MCF 10A (cell line): ENCODE measurements around the gene AKAP13. TPM values are rescaled to one million over a fixed set of nuclear protein-coding genes. Genes with fewer than 3 reads are reported as not detected.

Experiments
- BruUV-seq: library from RNA; stranded (reverse); fragments of 400-500 nt; replicated peaks from 2 replicates; lab custom pipeline; 2021; lab: Mats Ljungman, UMichigan
- CTCF ChIA-PET: fragments of 300-600 bp; sonication (Branson Sonifier 250); formaldehyde crosslinking; extraction: SDS; loops from one replicate; lab custom pipeline; 2021; ENCODE audit warnings: antibody characterized with exemption, inconsistent platforms; lab: Yijun Ruan, JAX
- POLR2A ChIA-PET: fragments of 300-600, 350-650 bp; sonication (Branson Sonifier 250); formaldehyde crosslinking; extraction: SDS; loops from one replicate; lab custom pipeline; 2020; ENCODE audit warnings: antibody characterized with exemption, inconsistent platforms; lab: Yijun Ruan, JAX
- DNase-seq: peaks from one replicate; pipeline ENCODE4 v3.0.0-alpha.2; 2018; ENCODE audit not compliant: unreplicated experiment
- H3K27ac Mint-ChIP-seq: one replicate; pipeline ENCODE4 v1.8.0; 2022; ENCODE audit warnings: mild to moderate bottlenecking, low read depth, mixed read lengths; ENCODE audit not compliant: unreplicated experiment
- H3K27me3 Mint-ChIP-seq: one replicate; pipeline ENCODE4 v1.8.0; 2022; ENCODE audit warnings: mixed read lengths; ENCODE audit not compliant: insufficient read depth, unreplicated experiment
- H3K36me3 Mint-ChIP-seq: one replicate; pipeline ENCODE4 v1.8.0; 2022; ENCODE audit warnings: mild to moderate bottlenecking, moderate library complexity, mixed read lengths; ENCODE audit not compliant: insufficient read depth, unreplicated experiment
- H3K4me1 Mint-ChIP-seq: one replicate; pipeline ENCODE4 v1.8.0; 2022; ENCODE audit warnings: mixed read lengths; ENCODE audit not compliant: insufficient read depth, unreplicated experiment
- H3K4me3 Mint-ChIP-seq: one replicate; pipeline ENCODE4 v1.8.0; 2022; ENCODE audit warnings: mild to moderate bottlenecking, moderate library complexity, mixed read lengths; ENCODE audit not compliant: unreplicated experiment
- H3K9me3 Mint-ChIP-seq: one replicate; pipeline ENCODE4 v1.8.0; 2022; ENCODE audit warnings: mixed read lengths; ENCODE audit not compliant: unreplicated experiment
- intact Hi-C: fragments of 100-400 bp; cut with micrococcal nuclease; formaldehyde crosslinking; loops from 2 replicates; pipeline ENCODE4 v1.14.1; 2022
- total RNA-seq: library from RNA; stranded (reverse); gene quantifications from 2 replicates; pipeline ENCODE4 v1.2.3, GENCODE V29; 2022
- TF ChIP-seq, protein P1 (sequence below): fragments of 200-600 bp; IDR thresholded peaks from one replicate; pipeline ENCODE4 v1.8.0; 2022; ENCODE audit warnings: antibody characterized with exemption, mild to moderate bottlenecking; ENCODE audit not compliant: unreplicated experiment

The AKAP13 gene
- total RNA-seq, 1 experiment from 2014 or later = 65.7 TPM

DNA sequence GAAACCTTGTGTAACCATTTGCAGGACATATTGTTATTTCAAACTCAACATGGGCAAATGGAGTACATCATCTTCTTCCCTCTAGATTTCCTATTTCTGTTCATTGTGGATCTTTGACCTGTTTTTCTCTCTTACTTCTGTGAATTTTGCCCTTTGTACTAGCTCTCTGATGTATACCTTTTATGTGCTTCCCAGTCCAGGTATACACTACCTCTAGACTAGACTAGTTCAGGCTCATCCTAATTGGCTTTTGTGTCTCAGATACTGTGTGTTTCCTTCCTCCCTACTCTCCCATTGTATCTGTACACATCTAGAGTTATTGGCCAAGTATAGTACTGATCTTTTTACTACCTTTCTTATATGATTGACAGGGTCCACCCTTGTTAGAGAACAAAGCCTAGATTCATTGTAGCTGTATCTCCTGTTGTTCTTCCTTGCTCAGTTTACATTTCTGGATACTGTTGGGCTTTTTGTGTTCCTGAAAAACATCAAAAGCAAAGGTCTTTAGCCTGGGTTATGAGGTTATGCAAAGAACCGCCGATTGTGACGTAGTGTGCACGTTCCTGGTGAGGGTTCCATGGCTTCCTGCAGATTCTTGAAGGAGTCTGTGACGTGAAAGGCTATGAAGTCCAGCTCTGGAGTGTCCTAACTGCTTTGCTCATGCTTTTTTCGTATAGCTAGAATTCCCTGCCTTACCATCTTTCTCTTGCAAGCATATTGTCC, 247.0 kb downstream of the AKAP13 start:
- H3K36me3 Mint-ChIP-seq = peaks cover 38% of the 10 kb centered on the region
- intact Hi-C loops = no loop called here
- no peak overlapping the region for H3K4me3 Mint-ChIP-seq
- POLR2A ChIA-PET = interaction anchor here (1.7 kb wide), 1 partner anchor 10 kb away, joined by 5 read pairs; no protein-coding TSS in a partner anchor
- no peak for DNase-seq
- no peaks in the 10 kb centered on the region for H3K9me3 Mint-ChIP-seq
- peak overlapping the region; percentile 8 for H3K27ac Mint-ChIP-seq
- TF ChIP-seq, protein P1, sequence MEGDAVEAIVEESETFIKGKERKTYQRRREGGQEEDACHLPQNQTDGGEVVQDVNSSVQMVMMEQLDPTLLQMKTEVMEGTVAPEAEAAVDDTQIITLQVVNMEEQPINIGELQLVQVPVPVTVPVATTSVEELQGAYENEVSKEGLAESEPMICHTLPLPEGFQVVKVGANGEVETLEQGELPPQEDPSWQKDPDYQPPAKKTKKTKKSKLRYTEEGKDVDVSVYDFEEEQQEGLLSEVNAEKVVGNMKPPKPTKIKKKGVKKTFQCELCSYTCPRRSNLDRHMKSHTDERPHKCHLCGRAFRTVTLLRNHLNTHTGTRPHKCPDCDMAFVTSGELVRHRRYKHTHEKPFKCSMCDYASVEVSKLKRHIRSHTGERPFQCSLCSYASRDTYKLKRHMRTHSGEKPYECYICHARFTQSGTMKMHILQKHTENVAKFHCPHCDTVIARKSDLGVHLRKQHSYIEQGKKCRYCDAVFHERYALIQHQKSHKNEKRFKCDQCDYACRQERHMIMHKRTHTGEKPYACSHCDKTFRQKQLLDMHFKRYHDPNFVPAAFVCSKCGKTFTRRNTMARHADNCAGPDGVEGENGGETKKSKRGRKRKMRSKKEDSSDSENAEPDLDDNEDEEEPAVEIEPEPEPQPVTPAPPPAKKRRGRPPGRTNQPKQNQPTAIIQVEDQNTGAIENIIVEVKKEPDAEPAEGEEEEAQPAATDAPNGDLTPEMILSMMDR = no peak
- CTCF ChIA-PET = no interaction called here
- peaks cover 12% of the 10 kb centered on the region for H3K4me1 Mint-ChIP-seq
- BruUV-seq = no TSS peak
- no peaks in the 10 kb centered on the region for H3K27me3 Mint-ChIP-seq

DNA sequence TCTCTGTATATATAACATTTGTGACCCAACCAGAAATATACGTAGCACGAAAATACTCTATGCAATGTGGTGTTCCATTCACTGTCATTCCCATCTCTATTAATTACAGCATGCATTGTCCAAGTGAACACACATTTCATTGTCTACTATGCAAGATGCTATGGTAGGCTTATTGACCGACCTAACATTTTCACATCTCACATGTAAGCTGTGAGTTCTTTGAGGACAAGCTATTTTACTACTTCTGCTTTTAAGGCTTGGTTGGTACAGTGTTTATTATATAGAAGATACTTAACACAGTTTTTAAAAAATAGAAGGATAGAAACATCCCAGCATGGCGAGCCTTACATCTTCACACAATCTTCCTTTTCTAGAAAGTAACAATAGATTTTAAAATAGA, 249.9 kb downstream of the AKAP13 start:
- H3K4me3 Mint-ChIP-seq = no peak overlapping the region
- ChIA-PET CTCF (interaction anchor here (0.6 to 1.0 kb wide), 3 partner anchors 16 to 335 kb away, joined by 3 to 4 read pairs (median 3); no protein-coding TSS in a partner anchor), POLR2A (interaction anchor here (1.4 to 2.0 kb wide), 2 partner anchors 15 to 39 kb away, joined by 3 to 4 read pairs; no protein-coding TSS in a partner anchor)
- H3K27ac Mint-ChIP-seq = no peak overlapping the region
- H3K36me3 Mint-ChIP-seq = peaks cover 31% of the 10 kb centered on the region
- DNase-seq = no peak
- intact Hi-C loops = no loop called here
- TF ChIP-seq, protein P1 = no peak
- no peaks in the 10 kb centered on the region for H3K27me3 Mint-ChIP-seq
- BruUV-seq = no TSS peak
- H3K4me1 Mint-ChIP-seq = peaks cover 5% of the 10 kb centered on the region
- no peaks in the 10 kb centered on the region for H3K9me3 Mint-ChIP-seq

DNA sequence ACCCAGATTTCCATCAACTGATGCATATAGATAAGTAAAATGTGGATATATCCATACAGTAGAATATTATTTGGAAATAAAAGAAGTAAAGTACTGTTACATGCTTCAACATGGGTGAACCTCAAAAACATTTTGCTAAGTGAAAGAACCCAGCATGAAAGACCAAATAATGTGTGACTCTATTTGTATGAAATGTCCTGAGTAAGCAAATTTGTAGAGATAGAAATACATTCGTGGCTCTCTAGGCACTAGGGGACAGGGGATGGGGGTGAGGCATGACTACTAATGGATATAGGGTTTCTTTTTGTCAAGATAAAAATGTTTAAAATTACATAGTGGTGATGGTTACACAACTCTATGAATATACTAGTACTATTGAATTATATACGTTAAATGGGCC, 250.6 kb downstream of the AKAP13 start:
- CTCF ChIA-PET = interaction anchor here (0.6 kb wide), 1 partner anchor 16 kb away, joined by 3 read pairs; no protein-coding TSS in a partner anchor

DNA sequence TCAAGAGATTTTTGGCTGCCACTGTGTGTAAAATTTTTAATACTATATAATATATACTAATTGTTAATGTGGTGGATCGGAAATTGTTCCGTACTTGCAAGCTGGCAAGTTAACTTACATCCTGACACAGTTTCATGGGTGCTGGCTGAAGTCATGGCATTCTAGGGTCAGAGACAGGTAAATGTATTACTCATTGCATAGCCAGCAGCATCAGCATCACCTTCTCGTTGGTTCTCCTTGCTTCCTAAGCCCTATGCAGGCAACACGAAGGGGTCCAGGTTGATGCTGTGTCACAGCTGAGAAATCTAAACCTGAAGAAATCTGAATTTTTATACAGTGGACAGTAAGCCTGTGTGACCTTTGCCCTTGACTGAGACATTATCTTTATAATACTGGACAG, 251.6 kb downstream of the AKAP13 start:
- Mint-ChIP-seq H3K4me3 (no peak overlapping the region), H3K4me1 (no peaks in the 10 kb centered on the region), H3K9me3 (no peaks in the 10 kb centered on the region), H3K27me3 (no peaks in the 10 kb centered on the region), H3K36me3 (peaks cover 38% of the 10 kb centered on the region), H3K27ac (no peak overlapping the region)
- CTCF ChIA-PET = no interaction called here
- POLR2A ChIA-PET = no interaction called here
- intact Hi-C loops = no loop called here
- TF ChIP-seq, protein P1 = no peak
- no TSS peak for BruUV-seq
- DNase-seq = no peak

More for the DNA sequence above, 250.6 kb downstream of the AKAP13 start:
- Mint-ChIP-seq H3K27me3 (no peaks in the 10 kb centered on the region), H3K27ac (no peak overlapping the region), H3K4me1 (peaks cover 5% of the 10 kb centered on the region), H3K4me3 (no peak overlapping the region), H3K36me3 (peaks cover 33% of the 10 kb centered on the region), H3K9me3 (no peaks in the 10 kb centered on the region)
- BruUV-seq = no TSS peak
- TF ChIP-seq, protein P1 = no peak
- POLR2A ChIA-PET = interaction anchor here (2.0 kb wide), 1 partner anchor 14 kb away, joined by 4 read pairs; no protein-coding TSS in a partner anchor
- no peak for DNase-seq
- intact Hi-C loops = no loop called here
